Activated gamma-delta T cell treated with anti-CD3 and anti-CD28 coated beads, Interleukin-2, amount 50 U/mL, for 16 hours (primary cell): ENCODE measurements around the gene ZNF552.
"Not testable (repeated sequence)": the region's sequence is repeated elsewhere in the genome, so short reads cannot be mapped to it uniquely, and the experiment has no call there.

Experiments used
- DNase-seq: peaks from one replicate; pipeline ENCODE4 v3.0.0-alpha.2; 2020; ENCODE audit warnings: low read depth

Gene ZNF552

DNA sequence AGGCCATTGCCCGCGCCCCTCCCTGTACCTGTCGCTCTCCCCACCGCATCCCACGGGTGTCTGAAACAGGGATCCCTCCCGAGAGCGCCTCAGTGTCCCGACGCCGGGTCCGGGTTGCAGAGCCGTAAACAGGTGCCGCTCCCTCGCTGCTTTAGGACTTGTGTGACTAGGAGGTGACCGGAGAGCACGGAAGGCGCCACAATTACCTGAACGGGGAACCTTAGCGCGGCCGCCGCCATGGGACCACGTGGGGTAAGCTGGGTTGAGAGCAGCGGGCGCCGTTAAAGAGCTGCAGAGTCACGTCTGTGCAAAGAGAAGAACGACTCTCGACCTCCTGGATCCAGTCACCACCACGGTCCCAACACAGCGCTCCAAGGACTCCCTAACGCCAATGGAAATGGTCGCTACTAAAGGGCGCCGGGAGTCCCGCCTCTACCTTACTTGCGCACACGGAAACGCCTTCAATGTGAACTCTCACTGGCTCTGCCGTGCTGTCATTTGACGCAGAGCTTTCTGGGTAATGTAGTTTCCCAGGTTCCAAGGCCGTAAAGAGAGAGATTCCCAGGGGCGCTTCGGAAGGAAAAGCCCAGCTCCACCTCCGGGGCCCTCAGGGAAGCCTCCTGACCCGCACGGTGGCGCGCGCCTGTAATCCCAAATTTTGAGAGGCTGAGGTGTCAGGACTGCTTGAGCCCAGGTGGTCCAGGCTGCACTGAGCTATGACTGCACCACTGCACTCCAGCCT lies at the start of gene ZNF552:
Gene ZNF552, minus strand, starts transcription at position 409 of the 742 bp plus-strand sequence. Its CDS starts 170 bp downstream, at position 239.
- peak; percentile 61 for DNase-seq

DNA sequence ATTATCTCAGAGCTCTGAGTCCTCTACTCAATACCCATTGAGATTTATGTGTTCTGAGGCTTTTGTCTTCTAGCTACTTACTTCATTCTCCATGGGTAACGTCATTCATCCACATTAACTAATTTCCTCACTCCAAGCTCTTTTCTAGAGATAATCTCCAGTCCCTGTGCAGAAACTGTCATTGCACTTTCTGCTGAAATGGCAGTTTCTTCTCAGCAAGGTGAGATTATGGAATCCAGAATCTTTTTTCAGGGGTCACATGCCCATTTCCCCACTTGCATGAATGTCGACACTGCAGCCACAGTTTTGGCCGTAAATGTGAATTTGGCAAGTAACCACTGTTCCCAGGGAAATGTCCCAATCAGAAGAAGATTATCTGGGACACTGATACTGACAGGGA lies 47.6 kb upstream of the ZNF552 start:
- not testable (repeated sequence) for DNase-seq

DNA sequence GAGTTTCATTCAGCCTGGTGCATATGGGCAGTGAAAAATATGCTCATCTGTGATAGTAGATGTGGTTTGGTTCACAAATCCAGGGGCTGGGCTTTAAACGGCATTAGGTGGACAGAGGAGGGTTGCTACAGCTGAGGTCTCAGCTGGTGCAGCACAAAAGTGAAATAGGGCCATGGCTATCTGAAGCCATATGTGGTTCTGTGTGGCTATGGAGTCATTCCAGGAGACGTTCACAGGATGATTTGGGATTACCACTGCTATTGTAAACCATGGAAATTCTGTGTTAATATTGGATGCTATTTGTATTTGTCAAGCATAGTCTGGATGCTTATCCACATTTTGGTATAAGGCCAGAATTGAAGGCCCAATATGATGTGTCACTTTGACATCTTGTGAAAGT lies 39.4 kb upstream of the ZNF552 start:
- not testable (repeated sequence) for DNase-seq

DNA sequence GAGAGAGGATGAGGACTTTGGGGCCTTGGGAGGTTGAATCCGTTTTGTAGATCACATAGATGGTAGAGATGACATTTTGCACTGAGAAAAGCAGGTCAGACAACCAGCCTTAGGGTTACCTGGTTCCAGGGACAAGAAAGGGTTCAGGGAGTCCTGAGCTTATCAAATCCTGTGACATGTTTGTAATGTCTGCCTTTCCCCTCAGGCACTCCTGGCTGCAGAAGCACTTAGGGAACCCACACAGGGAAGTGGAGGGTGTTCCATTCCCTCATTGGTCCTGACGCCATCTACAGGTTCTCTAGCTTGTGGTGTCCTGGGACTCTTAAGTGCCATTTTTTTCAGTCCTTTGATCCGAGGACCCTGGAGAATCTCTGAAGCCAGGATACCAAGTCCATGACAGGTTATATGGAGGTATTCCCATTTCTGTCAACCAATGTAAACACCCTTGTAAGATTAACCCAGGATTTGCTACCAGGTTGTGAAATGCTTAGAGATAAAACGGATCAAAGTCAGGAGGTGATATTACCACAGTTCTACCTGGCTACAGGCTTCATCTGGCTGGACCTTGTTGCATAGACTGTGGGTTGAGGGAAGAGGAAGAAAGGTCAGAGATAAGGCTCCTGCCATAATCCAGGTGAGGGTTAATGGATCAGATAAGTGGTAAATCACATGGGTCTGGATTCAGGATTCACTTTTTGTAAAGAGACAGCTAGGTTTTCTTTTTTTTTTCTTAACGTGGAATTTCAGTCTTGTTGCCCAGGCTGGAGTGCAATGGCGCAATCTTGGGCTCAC lies 37.3 kb upstream of the ZNF552 start:
- not testable (repeated sequence) for DNase-seq

DNA sequence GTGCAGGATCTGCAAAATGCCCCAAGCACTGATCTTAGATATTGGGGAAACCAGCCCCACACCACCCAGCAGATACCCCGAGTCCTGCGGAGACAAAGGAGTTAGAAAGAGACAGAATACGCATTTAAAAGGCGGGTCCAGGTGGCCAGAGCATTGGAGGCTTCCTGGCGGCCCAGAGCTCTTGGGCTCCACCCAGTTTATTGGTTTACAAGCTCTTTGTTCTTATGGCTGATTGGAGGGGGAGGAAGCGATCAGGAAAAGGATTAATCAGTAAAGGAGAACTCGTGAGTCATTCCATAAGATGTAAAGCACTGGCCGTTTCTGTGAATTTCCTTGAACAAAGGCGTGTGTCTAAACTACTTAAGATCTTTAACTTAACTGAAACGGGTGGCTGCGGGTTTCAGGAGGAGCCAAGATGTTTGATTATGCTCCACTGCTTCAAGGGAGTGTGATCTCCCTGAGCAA lies 35.9 kb upstream of the ZNF552 start:
- DNase-seq = no peak

DNA sequence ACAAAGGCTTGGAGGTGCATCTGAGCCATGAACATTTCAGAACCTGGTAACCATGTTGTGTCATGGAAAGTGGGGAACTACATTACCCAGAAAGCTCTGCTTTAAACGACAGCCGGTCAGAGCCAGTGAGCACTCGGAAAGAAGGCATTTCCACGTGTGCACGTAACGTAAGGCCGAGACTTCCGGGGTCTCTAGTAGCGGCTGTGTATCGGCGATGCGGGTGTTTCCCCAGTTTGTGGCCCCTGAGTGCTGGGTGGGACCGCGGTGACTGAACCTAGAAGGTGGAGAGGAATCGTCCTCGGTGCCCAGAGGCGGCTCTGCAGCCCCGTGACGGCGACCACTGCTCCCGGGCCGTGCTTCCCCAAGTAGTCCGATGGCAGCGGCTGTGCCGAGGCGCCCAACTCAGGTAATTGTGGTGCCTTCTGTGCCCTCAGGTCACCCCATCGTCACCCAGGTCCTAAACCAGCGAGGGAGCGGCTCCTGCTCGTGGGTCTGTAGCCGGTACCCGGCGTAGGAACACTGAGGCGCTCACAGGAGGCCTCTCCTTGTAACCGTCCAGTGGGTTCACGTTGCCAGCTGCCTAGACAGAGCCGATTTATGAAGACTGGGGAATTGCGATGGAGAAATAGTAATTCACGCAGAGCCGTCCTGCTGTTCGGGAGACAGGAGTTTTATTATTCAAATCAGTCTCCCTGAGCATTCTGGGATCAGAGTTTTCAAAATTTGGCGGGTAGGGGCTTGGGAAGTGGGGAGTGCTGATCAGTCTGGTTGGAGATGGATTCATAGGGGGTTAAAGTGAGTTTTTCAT lies 35.2 kb upstream of the ZNF552 start, which contains the start of gene ZNF587:
Gene ZNF587, plus strand, starts transcription at position 194 of the 808 bp plus-strand sequence. Its CDS starts 180 bp downstream, at position 374.
- peak; percentile 71 for DNase-seq

DNA sequence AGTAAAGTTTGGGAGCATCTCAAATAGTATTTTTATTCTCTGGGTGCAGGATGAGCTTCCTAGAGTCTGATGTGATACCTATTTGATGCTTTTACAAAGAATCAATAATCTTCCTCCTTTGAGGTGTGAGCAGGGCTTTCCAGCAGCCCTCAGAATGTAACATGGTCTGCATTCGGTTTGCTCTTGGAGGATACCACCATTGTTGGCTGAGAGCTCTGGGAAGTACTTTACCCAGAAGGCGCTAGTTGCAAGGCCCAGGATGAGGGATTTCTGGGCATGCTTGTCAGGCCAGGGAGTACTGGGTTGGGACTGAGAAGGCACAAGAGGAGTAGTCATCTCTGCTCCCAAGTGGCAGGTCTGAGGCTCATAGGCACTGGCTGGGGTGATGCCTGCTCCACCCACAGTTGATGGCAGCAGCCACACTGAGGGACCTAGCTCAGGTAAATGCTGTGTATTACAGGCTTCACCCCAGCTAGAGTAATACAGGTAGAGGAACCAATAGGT lies 34.5 kb upstream of the ZNF552 start:
- DNase-seq = not testable (repeated sequence)

DNA sequence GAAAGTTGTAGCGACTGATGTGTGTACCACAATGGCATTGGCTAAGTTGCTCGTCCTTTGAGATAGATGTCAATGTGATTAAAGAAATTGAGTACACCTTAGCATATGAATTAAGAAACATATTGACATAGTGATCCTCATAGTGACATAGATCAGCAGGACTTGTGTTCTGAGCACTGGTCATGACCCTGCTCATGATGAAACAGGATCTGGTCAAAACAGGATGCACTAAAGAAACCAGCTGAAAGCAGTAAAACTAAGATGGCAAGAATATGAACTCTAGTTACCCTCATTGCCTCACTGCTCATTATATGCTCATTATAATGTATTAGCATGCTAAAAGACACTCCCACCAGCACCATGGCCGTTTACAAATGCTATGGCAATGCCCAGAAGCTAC lies 32.5 kb upstream of the ZNF552 start:
- DNase-seq = not testable (repeated sequence)

DNA sequence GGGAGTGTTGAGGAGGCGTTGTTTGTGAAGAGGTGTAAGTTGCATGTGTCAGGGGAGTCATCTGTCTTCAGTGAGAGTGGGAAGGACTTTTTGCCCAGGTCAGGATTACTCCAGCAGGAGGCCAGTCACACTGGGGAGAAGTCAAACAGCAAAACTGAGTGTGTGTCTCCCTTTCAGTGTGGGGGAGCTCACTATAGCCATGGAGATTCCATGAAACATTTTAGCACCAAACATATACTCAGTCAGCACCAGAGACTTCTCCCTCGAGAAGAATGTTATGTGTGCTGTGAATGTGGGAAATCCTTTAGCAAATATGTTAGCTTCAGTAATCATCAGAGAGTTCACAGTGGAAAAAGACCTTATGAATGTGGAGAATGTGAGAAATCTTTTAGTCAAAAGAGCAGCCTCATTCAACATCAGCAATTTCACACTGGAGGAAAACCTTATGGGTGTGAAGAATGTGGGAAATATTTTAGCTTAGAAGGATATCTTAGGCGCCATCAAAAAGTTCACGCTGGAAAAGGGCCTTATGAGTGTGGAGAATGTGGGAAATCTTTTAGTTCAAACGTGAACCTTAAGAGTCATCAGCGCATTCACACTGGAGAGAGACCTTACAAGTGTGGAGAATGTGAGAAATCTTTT lies 26.5 kb upstream of the ZNF552 start:
- DNase-seq = no peak

DNA sequence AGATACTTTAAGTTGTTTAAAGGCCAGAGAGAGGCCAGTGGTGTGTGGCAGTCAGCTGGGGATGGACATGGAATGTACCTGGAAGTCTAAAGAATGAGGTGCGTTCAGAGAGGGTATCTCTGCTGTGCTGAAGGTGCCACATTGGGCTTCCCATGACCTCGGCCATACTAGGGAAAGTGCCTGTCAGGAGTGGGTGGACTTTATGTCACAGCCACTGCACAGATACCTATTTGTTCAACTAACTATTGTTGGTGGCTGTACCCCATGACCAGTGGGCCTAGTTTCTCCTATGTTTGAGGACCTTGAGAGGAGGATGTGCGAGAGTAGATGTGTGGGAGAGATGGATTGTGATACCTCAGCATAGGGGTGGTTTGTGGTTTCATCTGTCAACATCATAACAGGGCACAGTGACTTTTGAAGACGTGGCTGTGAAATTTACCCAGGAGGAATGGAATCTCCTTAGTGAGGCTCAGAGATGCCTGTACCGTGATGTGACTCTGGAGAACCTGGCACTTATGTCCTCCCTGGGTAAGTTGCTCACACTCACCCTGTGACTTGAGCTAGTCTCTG lies 24.0 kb upstream of the ZNF552 start:
- not testable (repeated sequence) for DNase-seq

DNA sequence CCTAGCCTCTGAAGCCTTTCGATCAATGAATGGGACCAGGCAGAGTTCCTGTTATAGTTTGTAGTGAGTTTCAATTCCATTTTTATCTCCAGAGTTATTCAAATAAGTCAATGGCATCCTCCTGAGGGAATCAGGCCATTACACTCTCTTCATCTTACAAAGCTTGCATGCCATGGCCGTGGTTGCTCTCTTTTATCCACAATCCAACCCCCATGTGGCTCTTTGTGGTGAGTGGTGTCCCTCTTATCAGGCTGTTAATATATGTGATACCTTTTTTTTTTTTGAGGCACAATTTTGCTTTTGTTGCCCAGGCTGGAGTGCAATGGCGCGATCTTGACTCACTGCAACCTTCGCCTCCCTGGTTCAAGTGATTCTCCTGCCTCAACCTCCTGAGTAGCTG lies 22.3 kb upstream of the ZNF552 start:
- not testable (repeated sequence) for DNase-seq

DNA sequence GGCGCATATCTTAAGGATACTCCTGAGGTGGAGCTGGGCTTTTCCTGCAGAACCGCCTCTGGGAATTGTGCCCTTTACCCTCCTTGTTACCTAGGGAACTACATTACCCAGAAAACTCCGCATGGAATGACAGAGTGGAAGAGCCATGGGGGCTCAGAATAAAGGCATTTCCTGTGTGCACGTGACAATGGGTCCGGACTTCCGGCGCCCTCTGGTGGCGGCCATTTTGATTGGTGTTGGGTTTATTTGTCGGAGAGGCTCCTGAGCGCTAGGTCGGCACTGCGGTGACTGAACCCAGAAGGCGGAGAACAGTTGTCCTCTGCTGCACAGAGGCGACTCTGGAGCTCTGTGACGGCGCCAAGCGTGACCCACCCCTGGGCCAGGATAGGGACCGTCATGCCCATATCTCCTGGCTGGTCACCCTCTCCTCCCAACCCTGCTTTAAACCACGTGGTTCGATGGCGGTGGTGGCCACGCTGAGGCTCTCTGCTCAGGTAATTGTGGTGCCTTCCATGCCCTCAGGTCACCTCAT lies 15.4 kb upstream of the ZNF552 start, which contains the start of gene ZNF587B:
Gene ZNF587B, plus strand, starts transcription at position 229 of the 532 bp plus-strand sequence. Its CDS starts 230 bp downstream, at position 459.
- no peak for DNase-seq

DNA sequence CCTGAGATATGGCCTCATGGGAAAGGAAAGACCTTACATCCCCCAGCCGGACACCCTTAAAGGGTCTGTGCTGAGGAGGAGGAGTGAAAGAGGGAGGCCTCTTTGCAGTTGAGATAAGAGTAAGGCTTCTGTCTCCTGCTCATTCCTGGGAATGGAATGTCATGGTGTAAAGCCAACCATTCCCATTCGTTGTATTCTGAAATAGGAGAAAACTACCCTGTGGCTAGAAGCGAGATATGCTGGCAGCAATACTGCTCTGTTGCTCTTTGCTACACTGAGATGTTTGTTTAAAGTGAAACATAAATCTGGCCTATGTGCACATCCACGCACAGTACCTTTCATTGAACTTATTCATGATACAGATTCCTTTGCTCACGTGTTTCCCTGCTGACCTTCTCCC lies 14.6 kb upstream of the ZNF552 start:
- no peak for DNase-seq

DNA sequence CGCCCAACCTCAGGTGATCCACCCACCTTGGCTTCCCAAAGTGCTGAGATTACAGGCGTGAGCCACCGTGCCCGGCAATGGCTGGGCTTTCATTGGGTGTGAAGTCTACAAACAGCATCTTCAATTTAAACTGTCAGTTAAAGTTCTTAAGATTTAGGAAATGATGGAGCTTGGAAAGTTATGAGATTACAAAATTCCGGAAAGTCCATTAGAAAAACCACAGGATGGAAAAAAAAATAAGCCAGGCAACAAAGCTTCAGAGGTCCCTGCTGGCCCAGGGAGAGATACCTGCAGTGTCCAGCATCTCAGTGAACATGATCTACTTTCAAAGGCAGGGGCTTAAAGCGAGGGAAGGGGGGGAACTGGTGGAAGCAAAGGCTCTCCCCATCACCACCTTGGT lies 10.8 kb upstream of the ZNF552 start:
- no peak for DNase-seq

DNA sequence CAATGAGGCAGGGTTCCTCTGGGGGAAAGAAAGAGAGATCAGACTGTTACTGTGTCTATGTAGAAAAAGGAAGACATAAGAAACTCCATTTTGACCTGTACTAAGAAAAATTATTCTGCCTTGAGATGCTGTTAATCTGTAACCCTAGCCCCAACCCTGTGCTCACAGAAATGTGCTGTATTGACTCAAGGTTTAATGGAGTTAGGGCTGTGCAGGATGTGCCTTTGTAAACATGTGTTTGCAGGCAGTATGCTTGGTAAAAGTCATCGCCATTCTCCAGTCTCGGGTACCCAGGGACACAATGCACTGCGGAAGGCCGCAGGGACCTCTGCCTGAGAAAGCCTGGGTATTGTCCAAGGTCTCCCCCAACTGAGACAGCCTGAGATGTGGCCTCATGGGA lies 8.9 kb upstream of the ZNF552 start:
- DNase-seq = not testable (repeated sequence)

DNA sequence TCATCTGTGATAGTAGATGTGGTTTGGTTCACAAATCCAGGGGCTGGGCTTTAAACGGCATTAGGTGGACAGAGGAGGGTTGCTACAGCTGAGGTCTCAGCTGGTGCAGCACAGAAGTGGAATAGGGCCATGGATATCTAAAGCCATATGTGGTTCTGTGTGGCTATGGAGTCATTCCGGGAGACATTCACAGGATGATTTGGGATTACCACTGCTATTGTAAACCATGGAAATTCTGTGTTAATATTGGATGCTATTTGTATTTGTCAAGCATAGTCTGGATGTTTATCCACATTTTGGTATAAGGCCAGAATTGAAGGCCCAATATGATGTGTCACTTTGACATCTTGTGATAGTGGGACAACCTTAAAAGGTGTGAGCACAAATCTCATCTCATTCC lies 8.4 kb upstream of the ZNF552 start:
- DNase-seq = not testable (repeated sequence)

DNA sequence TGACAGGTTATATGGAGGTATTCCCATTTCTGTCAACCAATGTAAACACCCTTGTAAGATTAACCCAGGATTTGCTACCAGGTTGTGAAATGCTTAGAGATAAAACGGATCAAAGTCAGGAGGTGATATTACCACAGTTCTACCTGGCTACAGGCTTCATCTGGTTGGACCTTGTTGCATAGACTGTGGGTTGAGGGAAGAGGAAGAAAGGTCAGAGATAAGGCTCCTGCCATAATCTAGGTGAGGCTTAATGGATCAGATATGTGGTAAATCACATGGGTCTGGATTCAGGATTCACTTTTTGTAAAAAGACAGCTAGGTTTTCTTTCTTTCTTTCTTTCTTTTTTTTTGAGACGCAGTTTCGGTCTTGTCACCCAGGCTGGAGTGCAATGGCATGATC lies 6.8 kb upstream of the ZNF552 start:
- DNase-seq = not testable (repeated sequence)

DNA sequence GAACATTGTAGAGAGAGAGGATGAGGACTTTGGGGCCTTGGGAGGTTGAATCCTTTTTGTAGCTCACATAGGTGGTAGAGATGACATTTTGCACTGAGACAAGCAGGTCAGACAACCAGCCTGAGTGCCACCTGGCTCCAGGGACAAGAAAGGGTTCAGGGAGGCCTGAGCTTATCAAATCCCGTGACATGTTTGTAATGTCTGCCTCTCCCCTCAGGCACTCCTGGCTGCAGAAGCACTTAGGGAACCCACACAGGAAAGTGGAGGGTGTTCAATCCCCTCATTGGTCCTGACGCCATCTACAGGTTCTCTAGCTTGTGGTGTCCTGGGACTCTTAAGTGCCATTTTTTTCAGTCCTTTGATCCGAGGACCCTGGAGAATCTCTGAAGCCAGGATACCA lies 6.4 kb upstream of the ZNF552 start:
- DNase-seq = not testable (repeated sequence)

DNA sequence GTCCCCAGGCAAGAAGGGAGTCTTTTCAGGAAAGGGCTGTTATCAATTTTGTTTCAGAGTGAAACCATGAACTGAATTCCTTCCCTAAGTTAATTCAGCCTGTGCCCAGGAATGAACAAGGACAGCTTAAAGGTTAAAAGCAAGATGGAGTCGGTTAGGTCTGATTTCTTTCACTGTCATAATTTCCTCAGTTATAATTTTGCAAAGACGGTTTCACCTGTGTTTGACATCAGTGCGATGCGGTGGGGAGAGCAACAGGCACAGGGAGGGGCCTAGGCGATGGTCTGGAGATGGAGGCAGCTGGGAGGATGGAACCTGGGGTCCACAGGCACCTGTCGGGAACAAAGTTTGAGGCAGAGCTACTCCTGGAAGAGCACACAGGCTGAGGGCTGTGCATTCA lies 5.9 kb upstream of the ZNF552 start:
- DNase-seq = no peak

DNA sequence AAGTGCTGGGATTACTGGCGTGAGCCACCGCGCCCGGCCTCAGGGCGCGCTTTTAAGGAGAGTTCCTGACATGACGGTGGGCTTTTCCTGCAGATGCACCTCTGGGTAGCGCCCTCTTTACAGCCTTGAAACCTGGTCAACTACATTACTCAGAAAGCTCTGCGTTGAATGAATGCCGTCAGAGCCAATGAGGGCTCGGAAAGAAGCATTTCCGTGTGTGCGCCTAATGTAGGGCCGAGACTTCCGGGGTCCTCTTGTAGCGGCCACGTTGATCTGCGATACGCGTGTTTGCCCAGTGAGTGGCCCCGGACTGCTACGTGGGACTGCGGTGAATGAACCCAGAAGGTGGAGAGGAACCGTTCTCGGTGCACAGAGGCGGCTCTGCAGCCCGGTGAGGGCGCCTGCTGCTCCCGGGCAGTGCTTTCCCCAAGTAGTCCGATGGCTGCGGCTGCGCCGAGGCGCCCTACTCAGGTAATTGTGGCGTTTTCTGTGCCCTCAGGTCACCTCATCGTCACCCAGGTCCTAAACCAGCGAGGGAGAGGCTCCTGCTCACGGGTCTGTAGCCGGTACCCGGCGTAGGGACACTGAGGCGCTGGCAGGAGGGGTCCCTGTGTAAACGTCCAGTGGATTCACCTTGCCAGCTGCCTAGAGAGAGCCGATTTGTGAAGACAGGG lies 4.9 kb upstream of the ZNF552 start:
- peak; percentile 69 for DNase-seq
